B cell (primary cell): ENCODE data around the gene IGFN1. TPM values are rescaled to one million over a fixed set of nuclear protein-coding genes. Genes with fewer than 3 reads are reported as not detected.

ENCODE experiments used
- ATAC-seq: fragments of 200-7000 bp; cut with Tn5 transposase; one replicate; pipeline ENCODE4 v1.10.0; 2021; ENCODE audit warnings: low read depth, mild to moderate bottlenecking, moderate number of reproducible peaks, moderate library complexity
- CTCF ChIA-PET: fragments of 350-600 bp; sonication (Branson Sonifier 250); formaldehyde crosslinking; loops from one replicate; lab custom pipeline; 2021; ENCODE audit warnings: antibody characterized with exemption, inconsistent platforms; lab: Charles Lee
- POLR2A ChIA-PET: fragments of 350-600 bp; sonication (Branson Sonifier 250); formaldehyde crosslinking; loops from one replicate; lab custom pipeline; 2021; ENCODE audit warnings: antibody characterized with exemption; lab: Charles Lee
- DNase-seq: peaks from one replicate; pipeline ENCODE4 v3.0.0; 2013
- H2AFZ ChIP-seq: 2 replicates; pipeline ENCODE4 v1.6.1; 2012; ENCODE audit warnings: mild to moderate bottlenecking, low read depth, low read length; ENCODE audit not compliant: insufficient read depth, poor library complexity, severe bottlenecking
- H3K27ac ChIP-seq, 2 donors: 1 replicate in 1 of 2; 2 replicates in 1 of 2; pipeline ENCODE4 v1.5.1; 2012 to 2013; ENCODE audit warnings: low read length in 2 of 2, mild to moderate bottlenecking in 2 of 2, moderate library complexity in 1 of 2
- H3K27me3 ChIP-seq, 4 experiments: fragments of 200-600 bp in 1 of 4; sonication (generic) in 1 of 4; replicated peaks in 1 of 4; 1 replicate in 2 of 4; 2 replicates in 2 of 4; pipeline versions ENCODE4 v1.6.1 to v1.7.0; 2013 to 2016; ENCODE audit warnings: low read length in 3 of 4, mild to moderate bottlenecking in 2 of 4, mixed read lengths in 1 of 4, moderate library complexity in 1 of 4; ENCODE audit not compliant: insufficient read depth in 4 of 4, control insufficient read depth in 3 of 4; ENCODE audit errors: control extremely low read depth in 1 of 4
- H3K36me3 ChIP-seq, 2 experiments: replicated peaks in 1 of 2; 1 replicate in 1 of 2; 2 replicates in 1 of 2; pipeline versions ENCODE4 v1.6.1 to v1.7.1; 2013; ENCODE audit warnings: low read length in 1 of 2; ENCODE audit not compliant: insufficient read depth in 2 of 2, control insufficient read depth in 1 of 2; ENCODE audit errors: control extremely low read depth in 1 of 2, extremely low read depth in 1 of 2
- H3K4me1 ChIP-seq, 2 donors: fragments of 200-600 bp in 1 of 2; sonication (generic) in 1 of 2; 1 replicate in 1 of 2; 2 replicates in 1 of 2; pipeline versions ENCODE4 v1.5.1 to v1.6.1; 2013 to 2017; ENCODE audit warnings: low read length in 2 of 2; ENCODE audit not compliant: control insufficient read depth in 2 of 2, insufficient read depth in 2 of 2
- H3K4me2 ChIP-seq: replicated peaks from 2 replicates; pipeline ENCODE3; 2012; ENCODE audit warnings: mild to moderate bottlenecking, low read depth, low read length; ENCODE audit not compliant: poor library complexity, severe bottlenecking
- H3K4me3 ChIP-seq, 5 experiments: fragments of 200-600 bp in 1 of 5; sonication (generic) in 1 of 5; 1 replicate in 3 of 5; 2 replicates in 2 of 5; pipeline versions ENCODE4 v1.5.1 to v1.7.0; 2011 to 2016; ENCODE audit warnings: low read length in 4 of 5, mild to moderate bottlenecking in 4 of 5, low read depth in 2 of 5, control low read depth in 1 of 5, moderate library complexity in 1 of 5; ENCODE audit not compliant: insufficient read depth in 1 of 5; ENCODE audit errors: control extremely low read depth in 1 of 5, extremely low read depth in 1 of 5
- H3K79me2 ChIP-seq: fragments of 200-600 bp; sonication (generic); one replicate; pipeline ENCODE4 v1.6.0; 2016; ENCODE audit warnings: low read length; ENCODE audit not compliant: control insufficient read depth, insufficient read depth
- H3K9ac ChIP-seq: fragments of 200-600 bp; sonication (generic); 2 replicates; pipeline ENCODE4 v1.6.1; 2017; ENCODE audit warnings: mild to moderate bottlenecking, low read length, moderate library complexity
- H3K9me3 ChIP-seq, 3 donors: one replicate each; pipeline versions ENCODE4 v1.6.1 to v1.7.1; 2013; ENCODE audit warnings: low read length in 2 of 3; ENCODE audit not compliant: control insufficient read depth in 2 of 3, insufficient read depth in 1 of 3; ENCODE audit errors: control extremely low read depth in 1 of 3
- H4K20me1 ChIP-seq: 2 replicates; pipeline ENCODE4 v1.6.0; 2012; ENCODE audit warnings: mild to moderate bottlenecking, low read length; ENCODE audit not compliant: insufficient read depth, control insufficient read depth, poor library complexity, severe bottlenecking
- H3K27ac Mint-ChIP-seq: one replicate; pipeline ENCODE4 v1.8.0; 2021; ENCODE audit warnings: mixed read lengths
- H3K27me3 Mint-ChIP-seq: one replicate; pipeline ENCODE4 v1.8.0; 2021; ENCODE audit warnings: mixed read lengths
- H3K4me1 Mint-ChIP-seq: one replicate; pipeline ENCODE4 v1.8.0; 2021; ENCODE audit warnings: mixed read lengths
- H3K4me3 Mint-ChIP-seq: one replicate; pipeline ENCODE4 v1.8.0; 2021; ENCODE audit warnings: mixed read lengths
- H3K9me3 Mint-ChIP-seq: one replicate; pipeline ENCODE4 v1.8.0; 2022; ENCODE audit warnings: mixed read lengths; ENCODE audit not compliant: insufficient read depth
- CTCF ChIP-seq: fragments of 200-600 bp; IDR thresholded peaks from one replicate; pipeline ENCODE4 v1.8.0; 2022; ENCODE audit warnings: antibody characterized with exemption, mild to moderate bottlenecking
- EZH2 ChIP-seq: IDR thresholded peaks from 2 replicates; pipeline ENCODE4 v1.6.1; 2012; ENCODE audit warnings: borderline replicate concordance, low read depth, mild to moderate bottlenecking, moderate library complexity, low read length; ENCODE audit not compliant: insufficient read depth, poor library complexity, severe bottlenecking
- WGBS: methylation state at CpG from one replicate; pipeline ENCODE4 v1.1.5; 2013; ENCODE audit warnings: missing lambda C conversion rate; ENCODE audit not compliant: insufficient coverage; 5-methylcytosine and 5-hydroxymethylcytosine counted together
- intact Hi-C: fragments of 100-400 bp; cut with micrococcal nuclease; formaldehyde crosslinking; loops from one replicate; pipeline ENCODE4 v1.10.0; 2022
- polyA plus RNA-seq: library from polyadenylated mRNA; depleted of rRNA; stranded (reverse); fragments of >200 nt; gene quantifications from 2 replicates; pipeline ENCODE4 v1.2.3, GENCODE V29; 2012
- total RNA-seq, 2 donors: library from RNA; stranded (reverse); fragments of 120-200 nt in 1 of 2; gene quantifications; 1 replicate in 1 of 2; 2 replicates in 1 of 2; pipeline versions ENCODE4 v1.2.3 to v1.2.4, GENCODE V29; 2013 to 2022

IGFN1 gene
- total and polyA plus RNA-seq, 2 donors (not counting 1 experiment from before 2014, with no cell fraction given), result not detected

- Mint-ChIP-seq H3K4me3 (no peak overlapping the region), H3K9me3 (no peaks in the 10 kb centered on the region), H3K4me1 (no peaks in the 10 kb centered on the region), H3K27me3 (peaks cover 16% of the 10 kb centered on the region), H3K27ac (no peak overlapping the region)
- Histone ChIP-seq H3K9ac (no peak overlapping the region), H3K79me2 (no peaks in the 10 kb centered on the region), H3K4me3 (no peak overlapping the region), H4K20me1 (no peaks in the 10 kb centered on the region), H3K4me2 (no peak overlapping the region), H3K36me3 (no peaks in the 10 kb centered on the region), H3K9me3 (no peaks in the 10 kb centered on the region), H3K27ac (no peak overlapping the region), H3K27me3 (peaks cover 0 to 7% (median 0%) of the 10 kb centered on the region in 4 experiments), H2AFZ (no peak overlapping the region), H3K4me1 (no peaks in the 10 kb centered on the region)
- POLR2A ChIA-PET, result no interaction called here
- 91% methylated on average over 10 of the region's 10 CpGs for WGBS
- TF ChIP-seq CTCF (no peak), EZH2 (no peak)
- DNase-seq (no peak), ATAC-seq (no peak)
- CTCF ChIA-PET, result no interaction called here
- intact Hi-C loops, result no loop called here
These were observed 59.8 kb downstream of the IGFN1 start for GRCh38 chr1:201250326-201251011.

- Histone ChIP-seq H3K9ac (no peak overlapping the region), H3K4me1 (no peaks in the 10 kb centered on the region), H2AFZ (no peak overlapping the region), H3K36me3 (no peaks in the 10 kb centered on the region), H4K20me1 (no peaks in the 10 kb centered on the region), H3K79me2 (no peaks in the 10 kb centered on the region), H3K27me3 (peaks cover 0 to 7% (median 0%) of the 10 kb centered on the region in 4 experiments), H3K27ac (no peak overlapping the region), H3K4me2 (no peak overlapping the region), H3K9me3 (no peaks in the 10 kb centered on the region), H3K4me3 (no peak overlapping the region)
- ATAC-seq, result no peak
- Mint-ChIP-seq H3K4me1 (no peaks in the 10 kb centered on the region), H3K27ac (no peak overlapping the region), H3K27me3 (peaks cover 13% of the 10 kb centered on the region), H3K4me3 (no peak overlapping the region), H3K9me3 (no peaks in the 10 kb centered on the region)
- WGBS, result 69% methylated on average over 2 of the region's 2 CpGs
- CTCF ChIA-PET, result no interaction called here
- intact Hi-C loops, result no loop called here
- POLR2A ChIA-PET, result no interaction called here
- TF ChIP-seq EZH2, result no peak
- no peak for TF ChIP-seq CTCF
- DNase-seq, result no peak
These were observed 60.8 kb downstream of the IGFN1 start for GRCh38 chr1:201251411-201251810.
